Gastroesophageal sphincter (tissue), 3 donors: ENCODE measurements around the gene SLC39A8.
"Not testable (repeated sequence)": the region's sequence is repeated elsewhere in the genome, so short reads cannot be mapped to it uniquely, and the experiment has no call there.

Experiments used
- CTCF ChIP-seq, 4 experiments: fragments of 200-600 bp in 2 of 4; fragments of 450-650 bp in 2 of 4; sonication (generic) in 1 of 4; IDR thresholded peaks; one replicate each; pipeline ENCODE4 v1.5.1; 2017 to 2019; ENCODE audit warnings: antibody characterized with exemption in 4 of 4, mild to moderate bottlenecking in 2 of 4, moderate library complexity in 2 of 4
- EP300 ChIP-seq: sonication (generic); formaldehyde crosslinking; IDR thresholded peaks from one replicate; pipeline ENCODE4 v1.6.1; 2017; ENCODE audit warnings: antibody characterized with exemption, mild to moderate bottlenecking
- POLR2A ChIP-seq, 2 donors: fragments of 450-650 bp; IDR thresholded peaks; one replicate each; pipeline ENCODE4 v1.6.1; 2017; ENCODE audit warnings: antibody characterized with exemption in 2 of 2, mild to moderate bottlenecking in 2 of 2, moderate library complexity in 1 of 2
- POLR2AphosphoS5 ChIP-seq: sonication (generic); formaldehyde crosslinking; IDR thresholded peaks from one replicate; pipeline ENCODE4 v1.6.1; 2017; ENCODE audit warnings: antibody characterized with exemption

- TF ChIP-seq POLR2AphosphoS5; CTCF (IDR thresholded peaks at IDR 0.05); EP300; POLR2A (IDR thresholded peaks at IDR 0.05): not testable (repeated sequence)
Observed at GRCh38 chr4:102357637-102358036, 12.4 kb upstream of the SLC39A8 start.
